ENCODE results near the gene PCTP.

Gene PCTP

GRCh38 chr17:55818451-55819375 lies 67.9 kb downstream of the PCTP start:
- DNase-seq (ENCODE audit: low read depth, low spot score) = no peak
- Histone ChIP-seq H3K4me1 (ENCODE audit: control insufficient read depth, insufficient read depth, low read length) (no peaks in the 10 kb centered on the region), H3K36me3 (ENCODE audit: control insufficient read depth, insufficient read depth, low read length) (no peaks in the 10 kb centered on the region), H3K27ac (ENCODE audit: low read length) (no peak overlapping the region), H3K27me3 (ENCODE audit: control insufficient read depth, insufficient read depth, low read length) (no peaks in the 10 kb centered on the region), H3K9me3 (ENCODE audit: control insufficient read depth, insufficient read depth, low read length) (no peaks in the 10 kb centered on the region), H3K4me3 (ENCODE audit: low read length) (no peak overlapping the region)
- WGBS (ENCODE audit: insufficient coverage, insufficient read length) = no CpG with 5 or more reads among the region's 5 CpGs

- DNase-seq (ENCODE audit: low read depth, low spot score) = no peak
- Histone ChIP-seq H3K4me3 (ENCODE audit: low read length) (no peak overlapping the region), H3K9me3 (ENCODE audit: control insufficient read depth, insufficient read depth, low read length) (no peaks in the 10 kb centered on the region), H3K27ac (ENCODE audit: low read length) (no peak overlapping the region), H3K36me3 (ENCODE audit: control insufficient read depth, insufficient read depth, low read length) (no peaks in the 10 kb centered on the region), H3K27me3 (ENCODE audit: control insufficient read depth, insufficient read depth, low read length) (no peaks in the 10 kb centered on the region), H3K4me1 (ENCODE audit: control insufficient read depth, insufficient read depth, low read length) (no peaks in the 10 kb centered on the region)
Measured at GRCh38 chr17:55820675-55821074, 69.8 kb downstream of the PCTP start.

- no peaks in the 10 kb centered on the region for H3K4me1 ChIP-seq (ENCODE audit: control insufficient read depth, insufficient read depth, low read length)
- WGBS (ENCODE audit: insufficient coverage, insufficient read length) = no CpG with 5 or more reads among the region's 4 CpGs
- no peak overlapping the region for H3K4me3 ChIP-seq (ENCODE audit: low read length)
- DNase-seq (ENCODE audit: low read depth, low spot score) = no peak
- H3K27ac ChIP-seq (ENCODE audit: low read length) = no peak overlapping the region
- H3K27me3 ChIP-seq (ENCODE audit: control insufficient read depth, insufficient read depth, low read length) = no peaks in the 10 kb centered on the region
- no peaks in the 10 kb centered on the region for H3K36me3 ChIP-seq (ENCODE audit: control insufficient read depth, insufficient read depth, low read length)
- H3K9me3 ChIP-seq (ENCODE audit: control insufficient read depth, insufficient read depth, low read length) = no peaks in the 10 kb centered on the region
Measured at GRCh38 chr17:55822028-55822427, 71.2 kb downstream of the PCTP start.

- Histone ChIP-seq H3K27ac (ENCODE audit: low read length) (no peak overlapping the region), H3K36me3 (ENCODE audit: control insufficient read depth, insufficient read depth, low read length) (no peaks in the 10 kb centered on the region), H3K4me3 (ENCODE audit: low read length) (no peak overlapping the region), H3K27me3 (ENCODE audit: control insufficient read depth, insufficient read depth, low read length) (no peaks in the 10 kb centered on the region), H3K4me1 (ENCODE audit: control insufficient read depth, insufficient read depth, low read length) (no peaks in the 10 kb centered on the region), H3K9me3 (ENCODE audit: control insufficient read depth, insufficient read depth, low read length) (no peaks in the 10 kb centered on the region)
- no CpG with 5 or more reads among the region's 2 CpGs for WGBS (ENCODE audit: insufficient coverage, insufficient read length)
- no peak for DNase-seq (ENCODE audit: low read depth, low spot score)
Measured at GRCh38 chr17:55825213-55825612, 74.4 kb downstream of the PCTP start.

All from iPS DF 6.9 (cell line).